Endodermal cell (in vitro differentiated cells): ENCODE data around the gene PAN3. TPM values are rescaled to one million over a fixed set of nuclear protein-coding genes. Genes with fewer than 3 reads are reported as not detected.

Source experiments
- DNase-seq: peaks from one replicate; pipeline ENCODE4 v3.0.0-alpha.2; 2017
- H3K27ac ChIP-seq: 2 replicates; pipeline ENCODE4 v1.5.1; 2013; ENCODE audit warnings: mild to moderate bottlenecking, low read depth, low read length, moderate library complexity
- H3K27me3 ChIP-seq: 2 replicates; pipeline ENCODE4 v1.6.1; 2013; ENCODE audit warnings: mild to moderate bottlenecking, low read length, moderate library complexity; ENCODE audit not compliant: insufficient read depth, control insufficient read depth, poor library complexity, severe bottlenecking
- H3K36me3 ChIP-seq: 2 replicates; pipeline ENCODE4 v1.7.0; 2013; ENCODE audit warnings: mild to moderate bottlenecking, low read length, moderate library complexity; ENCODE audit not compliant: control insufficient read depth, insufficient read depth
- H3K4me1 ChIP-seq: one replicate; pipeline ENCODE4 v1.7.0; 2013; ENCODE audit warnings: low read length; ENCODE audit not compliant: control insufficient read depth, insufficient read depth
- H3K4me3 ChIP-seq: 2 replicates; pipeline ENCODE4 v1.5.1; 2013; ENCODE audit warnings: mild to moderate bottlenecking, low read length, moderate library complexity
- H3K9ac ChIP-seq: 2 replicates; pipeline ENCODE4 v1.6.1; 2013; ENCODE audit warnings: mild to moderate bottlenecking, low read length, moderate library complexity; ENCODE audit not compliant: poor library complexity, severe bottlenecking; ENCODE audit errors: extremely low read depth
- H3K9me3 ChIP-seq: 2 replicates; pipeline ENCODE4 v1.6.1; 2013; ENCODE audit warnings: mild to moderate bottlenecking, low read length, moderate library complexity; ENCODE audit not compliant: control insufficient read depth
- H3K27ac Mint-ChIP-seq: 2 replicates; pipeline ENCODE4 v1.8.0; 2020; ENCODE audit warnings: mixed read lengths
- H3K27me3 Mint-ChIP-seq: 2 replicates; pipeline ENCODE4 v1.8.0; 2021; ENCODE audit warnings: mild to moderate bottlenecking, mixed read lengths; ENCODE audit not compliant: insufficient read depth
- H3K36me3 Mint-ChIP-seq: 2 replicates; pipeline ENCODE4 v1.8.0; 2020; ENCODE audit warnings: low read depth, mixed read lengths
- H3K4me1 Mint-ChIP-seq: 2 replicates; pipeline ENCODE4 v1.8.0; 2020; ENCODE audit warnings: mixed read lengths
- H3K4me3 Mint-ChIP-seq: 2 replicates; pipeline ENCODE4 v1.8.0; 2020; ENCODE audit warnings: mild to moderate bottlenecking, moderate library complexity, mixed read lengths
- H3K9me3 Mint-ChIP-seq: 2 replicates; pipeline ENCODE4 v1.8.0; 2020; ENCODE audit warnings: mild to moderate bottlenecking, mixed read lengths
- WGBS, 2 experiments: methylation state at CpG; one replicate each; pipeline versions ENCODE4 v1.1.5 to v1.1.7; 2013; ENCODE audit warnings: missing lambda C conversion rate in 2 of 2, mixed read lengths in 1 of 2; ENCODE audit not compliant: insufficient coverage in 1 of 2, insufficient read length in 1 of 2; 5-methylcytosine and 5-hydroxymethylcytosine counted together
- total RNA-seq, 2 donors: library from RNA; stranded (reverse); fragmentation: NEBNext Ultra II Directional in 1 of 2; extraction: Animal tissue kit (Norgen Biotek cat#: 25700) in 1 of 2; gene quantifications; 2 replicates in 1 of 2; 3 replicates in 1 of 2; pipeline ENCODE4 v1.2.1, GENCODE V29; 2021
- TF ChIP-seq, protein P1 (sequence below): fragments of 200-600 bp; sonication (generic); conservative IDR thresholded peaks from 2 replicates; pipeline ENCODE4 v1.5.0; 2021; ENCODE audit warnings: antibody characterized with exemption, mild to moderate bottlenecking

PAN3 gene
- total RNA-seq, 2 donors from 2014 or later, result 73.5 to 73.8 TPM

DNA sequence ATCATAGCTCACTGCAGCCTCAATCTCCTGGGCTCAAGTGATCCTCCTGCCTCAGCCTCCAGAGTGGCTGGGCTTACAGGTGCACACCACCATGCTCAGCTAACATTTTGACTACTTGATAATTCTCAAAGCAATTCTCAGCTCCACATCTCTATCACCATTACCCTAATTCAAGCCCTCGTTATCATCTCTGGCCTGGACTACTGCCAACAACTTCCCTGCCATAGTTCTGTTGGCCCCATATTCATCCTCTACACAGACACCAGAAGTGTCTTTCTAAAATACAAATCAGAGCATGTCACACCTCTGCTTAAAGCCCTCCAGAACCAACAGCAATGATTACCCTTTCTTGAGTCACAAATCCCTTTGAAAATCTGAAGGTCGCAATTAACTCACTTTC is 45.9 kb upstream of the PAN3 start:
- H3K27ac Mint-ChIP-seq, result no peak overlapping the region
- TF ChIP-seq, protein P1, sequence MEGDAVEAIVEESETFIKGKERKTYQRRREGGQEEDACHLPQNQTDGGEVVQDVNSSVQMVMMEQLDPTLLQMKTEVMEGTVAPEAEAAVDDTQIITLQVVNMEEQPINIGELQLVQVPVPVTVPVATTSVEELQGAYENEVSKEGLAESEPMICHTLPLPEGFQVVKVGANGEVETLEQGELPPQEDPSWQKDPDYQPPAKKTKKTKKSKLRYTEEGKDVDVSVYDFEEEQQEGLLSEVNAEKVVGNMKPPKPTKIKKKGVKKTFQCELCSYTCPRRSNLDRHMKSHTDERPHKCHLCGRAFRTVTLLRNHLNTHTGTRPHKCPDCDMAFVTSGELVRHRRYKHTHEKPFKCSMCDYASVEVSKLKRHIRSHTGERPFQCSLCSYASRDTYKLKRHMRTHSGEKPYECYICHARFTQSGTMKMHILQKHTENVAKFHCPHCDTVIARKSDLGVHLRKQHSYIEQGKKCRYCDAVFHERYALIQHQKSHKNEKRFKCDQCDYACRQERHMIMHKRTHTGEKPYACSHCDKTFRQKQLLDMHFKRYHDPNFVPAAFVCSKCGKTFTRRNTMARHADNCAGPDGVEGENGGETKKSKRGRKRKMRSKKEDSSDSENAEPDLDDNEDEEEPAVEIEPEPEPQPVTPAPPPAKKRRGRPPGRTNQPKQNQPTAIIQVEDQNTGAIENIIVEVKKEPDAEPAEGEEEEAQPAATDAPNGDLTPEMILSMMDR, result no peak
- 89 to 93% methylated on average over 1 to 2 of the region's 2 CpGs for WGBS, 2 experiments
- Histone ChIP-seq H3K27ac (no peak overlapping the region), H3K4me3 (no peak overlapping the region), H3K36me3 (no peaks in the 10 kb centered on the region), H3K4me1 (peaks cover 3% of the 10 kb centered on the region), H3K27me3 (peaks cover 8% of the 10 kb centered on the region), H3K9ac (no peak overlapping the region), H3K9me3 (no peaks in the 10 kb centered on the region)
- DNase-seq, result no peak
- H3K4me1 Mint-ChIP-seq, result no peaks in the 10 kb centered on the region
- H3K27me3 Mint-ChIP-seq, result peaks cover 27% of the 10 kb centered on the region
- no peak overlapping the region for H3K4me3 Mint-ChIP-seq
- H3K36me3 Mint-ChIP-seq, result no peaks in the 10 kb centered on the region
- peaks cover 2% of the 10 kb centered on the region for H3K9me3 Mint-ChIP-seq

DNA sequence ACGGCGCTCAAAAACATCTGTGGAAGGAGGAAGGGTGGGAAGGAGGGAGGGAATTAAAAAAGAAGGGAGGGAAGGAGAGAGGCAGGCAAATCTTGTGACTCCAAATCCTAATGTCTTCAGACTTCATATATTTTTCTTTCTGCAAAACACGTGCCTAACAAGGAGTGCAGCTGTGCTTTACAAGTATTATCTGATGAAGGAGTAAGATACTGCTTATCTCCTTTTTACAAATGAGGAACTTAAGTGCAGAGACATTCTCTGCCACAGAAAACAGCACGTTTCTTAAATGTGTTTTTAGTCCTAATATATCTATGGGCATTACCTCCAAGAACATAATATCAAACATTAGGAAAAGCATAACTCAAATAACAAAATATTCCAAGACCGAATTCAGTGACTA is 44.5 kb upstream of the PAN3 start:
- WGBS, 2 experiments, result 83 to 89% methylated on average over 3 to 5 of the region's 5 CpGs
- H3K27me3 Mint-ChIP-seq, result peaks cover 42% of the 10 kb centered on the region
- TF ChIP-seq, protein P1, result no peak
- H3K9ac ChIP-seq, result no peak overlapping the region
- H3K4me1 Mint-ChIP-seq, result no peaks in the 10 kb centered on the region
- no peak for DNase-seq
- no peaks in the 10 kb centered on the region for H3K36me3 Mint-ChIP-seq
- H3K4me3 Mint-ChIP-seq, result no peak overlapping the region
- peaks cover 23% of the 10 kb centered on the region for H3K27me3 ChIP-seq
- no peaks in the 10 kb centered on the region for H3K36me3 ChIP-seq
- H3K9me3 ChIP-seq, result peaks cover 3% of the 10 kb centered on the region
- no peak overlapping the region for H3K27ac Mint-ChIP-seq
- H3K4me1 ChIP-seq, result peaks cover 3% of the 10 kb centered on the region
- peaks cover 5% of the 10 kb centered on the region for H3K9me3 Mint-ChIP-seq
- no peak overlapping the region for H3K4me3 ChIP-seq
- no peak overlapping the region for H3K27ac ChIP-seq

DNA sequence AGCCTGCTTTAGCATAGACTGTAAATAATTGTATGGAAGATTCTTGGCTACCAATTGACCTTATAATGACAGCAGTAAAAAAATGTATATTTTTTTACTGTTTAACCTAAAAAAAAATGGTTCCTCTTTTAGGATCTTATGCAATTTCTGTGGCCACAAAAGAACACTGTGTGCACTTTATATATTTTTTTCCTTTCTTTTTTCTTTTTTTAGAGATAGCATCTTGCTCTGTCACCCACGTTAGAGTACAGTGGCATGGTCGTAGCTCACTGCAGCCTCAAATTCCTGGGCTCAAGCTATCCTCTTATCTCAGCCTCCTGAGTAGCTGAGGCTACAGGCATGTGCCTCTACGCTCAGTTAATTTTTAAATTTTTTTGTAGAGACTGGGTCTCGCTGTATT is 44.0 kb upstream of the PAN3 start:
- Histone ChIP-seq H3K27me3 (peaks cover 27% of the 10 kb centered on the region), H3K36me3 (no peaks in the 10 kb centered on the region), H3K4me3 (no peak overlapping the region), H3K9me3 (peaks cover 5% of the 10 kb centered on the region), H3K9ac (no peak overlapping the region), H3K4me1 (peaks cover 3% of the 10 kb centered on the region), H3K27ac (no peak overlapping the region)
- Mint-ChIP-seq H3K27ac (no peak overlapping the region), H3K36me3 (no peaks in the 10 kb centered on the region), H3K27me3 (peaks cover 46% of the 10 kb centered on the region), H3K9me3 (peaks cover 5% of the 10 kb centered on the region), H3K4me3 (no peak overlapping the region), H3K4me1 (no peaks in the 10 kb centered on the region)
- TF ChIP-seq, protein P1, result no peak
- no peak for DNase-seq
- 82 to 90% methylated on average over 3 to 4 of the region's 4 CpGs for WGBS, 2 experiments
